ENCODE data around the gene TAF7L. TPM values are rescaled to one million over a fixed set of nuclear protein-coding genes. Genes with fewer than 3 reads are reported as not detected.

Gene TAF7L
- total RNA-seq, 1 experiment from 2014 or later: not detected

- CTCF ChIA-PET: no interaction called here
- no peak overlapping the region for H3K27ac ChIP-seq (ENCODE audit: low read length)
- no TSS peak for BruUV-seq (replicated peaks)
Observed at GRCh38 chrX:101231080-101231479, 60.1 kb downstream of the TAF7L start.

GRCh38 chrX:101230636-101231035, 60.5 kb downstream of the TAF7L start:
- Histone ChIP-seq H3K9ac (ENCODE audit: low read length) (no peak overlapping the region), H3K4me2 (ENCODE audit: low read length) (no peak overlapping the region), H2AFZ (ENCODE audit: low read length) (no peak overlapping the region), H3K9me2 (replicated peaks; ENCODE audit: low read length) (no peaks in the 10 kb centered on the region), H4K20me1 (ENCODE audit: low read length) (no peaks in the 10 kb centered on the region), H3K9me3 (ENCODE audit: low read length) (no peaks in the 10 kb centered on the region), H3K4me3 (ENCODE audit: low read length) (no peak overlapping the region), H3K79me2 (ENCODE audit: low read length) (no peaks in the 10 kb centered on the region), H3K36me3 (ENCODE audit: low read depth, low read length) (no peaks in the 10 kb centered on the region), H3F3A (ENCODE audit: low read length, unreplicated experiment) (no peaks in the 10 kb centered on the region), H3K27ac (ENCODE audit: low read length) (no peak overlapping the region), H3K27me3 (ENCODE audit: low read length) (no peaks in the 10 kb centered on the region), H3K4me1 (ENCODE audit: insufficient read depth, low read length) (peaks cover 15% of the 10 kb centered on the region; the same call in 1 of the 2 replicates)
- BruUV-seq (replicated peaks): no TSS peak
- intact Hi-C loops (cut with micrococcal nuclease): no loop called here
- ATAC-seq (peak; percentile 53), DNase-seq (peak; percentile 17)
- TF ChIP-seq EZH2phosphoT487 (IDR thresholded peaks at IDR 0.05; ENCODE audit: borderline replicate concordance, low read length) (no peak), EZH2 (IDR thresholded peaks at IDR 0.05; ENCODE audit: low read length, unreplicated experiment) (no peak), CTCF (conservative IDR thresholded peaks at IDR 0.05; ENCODE audit: low read depth, low read length) (no peak)
- ChIA-PET POLR2A (ENCODE audit: unreplicated experiment) (no interaction called here), CTCF (no interaction called here)

More at GRCh38 chrX:101231080-101231479, 60.1 kb downstream of the TAF7L start:
- ATAC-seq (no peak), DNase-seq (no peak)
- intact Hi-C loops (cut with micrococcal nuclease): no loop called here
- Histone ChIP-seq H3K9me2 (replicated peaks; ENCODE audit: low read length) (no peaks in the 10 kb centered on the region), H3K4me1 (ENCODE audit: insufficient read depth, low read length) (peaks cover 15% of the 10 kb centered on the region; the same call in 1 of the 2 replicates), H3K27me3 (ENCODE audit: low read length) (no peaks in the 10 kb centered on the region), H3F3A (ENCODE audit: low read length, unreplicated experiment) (no peaks in the 10 kb centered on the region), H3K4me3 (ENCODE audit: low read length) (no peak overlapping the region), H3K4me2 (ENCODE audit: low read length) (no peak overlapping the region), H4K20me1 (ENCODE audit: low read length) (no peaks in the 10 kb centered on the region), H2AFZ (ENCODE audit: low read length) (no peak overlapping the region), H3K9ac (ENCODE audit: low read length) (no peak overlapping the region), H3K36me3 (ENCODE audit: low read depth, low read length) (no peaks in the 10 kb centered on the region), H3K9me3 (ENCODE audit: low read length) (no peaks in the 10 kb centered on the region), H3K79me2 (ENCODE audit: low read length) (no peaks in the 10 kb centered on the region)
- POLR2A ChIA-PET (ENCODE audit: unreplicated experiment): no interaction called here
- no peak for TF ChIP-seq CTCF (conservative IDR thresholded peaks at IDR 0.05; ENCODE audit: low read depth, low read length)
- no peak for TF ChIP-seq EZH2phosphoT487 (IDR thresholded peaks at IDR 0.05; ENCODE audit: borderline replicate concordance, low read length)
- no peak for TF ChIP-seq EZH2 (IDR thresholded peaks at IDR 0.05; ENCODE audit: low read length, unreplicated experiment)

- no peak for TF ChIP-seq EZH2phosphoT487 (IDR thresholded peaks at IDR 0.05; ENCODE audit: borderline replicate concordance, low read length)
- TF ChIP-seq CTCF (conservative IDR thresholded peaks at IDR 0.05; ENCODE audit: low read depth, low read length): no peak
- TF ChIP-seq EZH2 (IDR thresholded peaks at IDR 0.05; ENCODE audit: low read length, unreplicated experiment): no peak
- H2AFZ ChIP-seq (ENCODE audit: low read length): no peak overlapping the region
- H3K4me3 ChIP-seq (ENCODE audit: low read length): no peak overlapping the region
- no peaks in the 10 kb centered on the region for H3K9me3 ChIP-seq (ENCODE audit: low read length)
- no peaks in the 10 kb centered on the region for H4K20me1 ChIP-seq (ENCODE audit: low read length)
- H3K27me3 ChIP-seq (ENCODE audit: low read length): no peaks in the 10 kb centered on the region
- H3K36me3 ChIP-seq (ENCODE audit: low read depth, low read length): no peaks in the 10 kb centered on the region
- intact Hi-C loops (cut with micrococcal nuclease): no loop called here
- H3K9me2 ChIP-seq (replicated peaks; ENCODE audit: low read length): no peaks in the 10 kb centered on the region
- H3K4me2 ChIP-seq (ENCODE audit: low read length): no peak overlapping the region
- no peak overlapping the region for H3K27ac ChIP-seq (ENCODE audit: low read length)
- peaks cover 15% of the 10 kb centered on the region; the same call in 1 of the 2 replicates for H3K4me1 ChIP-seq (ENCODE audit: insufficient read depth, low read length)
- no peaks in the 10 kb centered on the region for H3F3A ChIP-seq (ENCODE audit: low read length, unreplicated experiment)
- H3K79me2 ChIP-seq (ENCODE audit: low read length): no peaks in the 10 kb centered on the region
- DNase-seq: peak; percentile 58
- ChIA-PET POLR2A (ENCODE audit: unreplicated experiment) (interaction anchor here (0.8 kb wide), 1 partner anchor 40 kb away, joined by 5 read pairs; no protein-coding TSS in a partner anchor), CTCF (interaction anchor here (0.7 kb wide), 1 partner anchor 11 kb away, joined by 3 read pairs; no protein-coding TSS in a partner anchor)
- ATAC-seq: peak; percentile 33; the same call in 1 of the 2 replicates
- no peak overlapping the region for H3K9ac ChIP-seq (ENCODE audit: low read length)
- BruUV-seq (replicated peaks): no TSS peak
Observed at GRCh38 chrX:101229170-101229569, 62.0 kb downstream of the TAF7L start.

Measured in PC-3 (cell line).